HG02623 (cell line): ENCODE results near the gene CPT1C.

Experiments
- ATAC-seq: cut with Tn5 transposase; IDR thresholded peaks from one replicate; pipeline ENCODE4 v1.9.1; 2021; ENCODE audit warnings: moderate library complexity; ENCODE audit not compliant: unreplicated experiment

Gene CPT1C

GRCh38 chr19:49660338-49660961, 30.5 kb upstream of the CPT1C start:
- no peak for ATAC-seq

GRCh38 chr19:49662011-49662410, 28.9 kb upstream of the CPT1C start:
- ATAC-seq: no peak

DNA sequence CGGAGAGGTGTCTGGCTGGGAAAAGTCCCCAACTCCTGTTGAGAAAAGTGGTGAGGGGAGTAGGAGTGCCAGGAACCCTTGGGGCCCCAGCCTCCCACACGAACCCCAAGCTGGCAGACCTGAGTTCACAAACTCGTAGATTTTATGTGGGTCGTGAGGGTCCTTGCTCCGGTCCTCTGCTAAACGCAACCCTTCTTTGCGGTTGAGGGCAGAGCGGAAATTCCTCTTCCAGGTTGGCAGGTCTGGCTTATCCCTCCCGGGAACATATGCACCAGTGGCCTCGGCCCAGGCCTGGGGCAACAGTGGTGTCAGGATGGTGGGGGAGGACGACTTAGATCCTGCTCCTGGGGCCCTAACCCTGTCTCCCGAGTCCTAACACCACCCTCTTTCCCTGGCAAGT, 27.7 kb upstream of the CPT1C start:
- no peak for ATAC-seq

- no peak for ATAC-seq
Measured at GRCh38 chr19:49664171-49665035, 26.5 kb upstream of the CPT1C start.

- no peak for ATAC-seq
Measured at GRCh38 chr19:49665036-49665350, 25.9 kb upstream of the CPT1C start.

DNA sequence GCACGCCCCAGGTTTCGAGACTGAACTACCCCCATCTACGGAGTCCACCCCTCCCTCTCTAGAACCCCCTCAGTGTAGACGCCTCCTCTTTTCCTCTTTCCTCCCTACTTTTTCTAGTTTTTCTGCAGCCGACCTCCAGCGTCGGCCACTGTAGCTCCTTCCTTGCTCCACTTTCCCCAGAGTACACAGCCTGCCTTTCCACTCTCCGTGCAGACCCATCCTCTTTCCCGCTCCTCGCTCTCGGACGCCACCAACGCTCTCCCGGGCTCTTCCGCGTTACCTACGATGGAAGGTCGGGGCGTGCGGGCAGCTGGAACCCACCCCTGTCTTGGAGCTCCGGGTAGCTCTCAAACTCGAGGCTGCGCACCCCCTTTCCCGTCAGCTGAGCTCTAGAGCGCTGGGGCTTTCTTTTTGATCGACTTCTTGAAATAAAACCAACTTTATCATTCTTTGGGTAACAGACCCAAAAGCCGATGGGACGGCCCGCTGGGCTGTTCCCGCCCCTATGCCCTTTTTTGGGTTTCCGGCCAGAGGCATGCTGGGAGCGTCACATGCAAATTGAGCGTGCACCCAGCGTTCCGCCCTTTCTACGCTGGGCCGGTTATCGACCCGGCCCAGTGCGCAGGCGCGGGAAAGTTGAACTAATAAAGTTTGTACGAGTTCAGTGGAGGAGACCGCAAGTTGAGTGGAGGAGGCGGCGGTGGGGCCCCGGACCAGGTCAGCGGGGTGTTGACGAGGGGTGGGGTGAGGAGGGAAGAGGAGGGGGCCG, 25.4 kb upstream of the CPT1C start, which contains the start of the genes BCL2L12 and IRF3:
Gene BCL2L12 (plus strand): TSS at position 583 of the 769 bp plus-strand sequence. CDS start 760 bp downstream, outside the sequence.
Gene IRF3 (minus strand): TSS at position 507 of the 769 bp plus-strand sequence. CDS start 1,019 bp downstream, outside the sequence.
- ATAC-seq: peak; percentile 77

- ATAC-seq: no peak
Measured at GRCh38 chr19:49666120-49666444, 24.8 kb upstream of the CPT1C start.

DNA sequence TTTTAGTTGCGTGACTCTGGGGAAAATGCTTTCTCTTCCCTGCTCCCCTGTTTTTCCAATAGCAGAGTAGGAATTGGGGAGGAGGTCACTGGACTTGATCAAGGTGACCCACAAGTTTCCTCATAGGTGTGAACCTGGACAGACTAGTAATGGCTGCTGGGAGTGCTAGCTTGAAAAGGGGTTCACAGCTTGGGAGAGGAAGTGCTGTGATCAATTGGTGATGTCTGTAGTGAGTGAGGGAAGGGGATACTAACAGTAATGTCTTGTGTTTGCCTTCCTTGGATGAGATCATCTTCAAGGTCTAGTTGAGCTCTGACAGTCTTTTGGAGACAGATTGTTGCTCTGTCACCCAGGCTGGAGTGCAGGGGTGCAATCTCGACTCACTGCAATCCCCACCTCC, 23.4 kb upstream of the CPT1C start:
- ATAC-seq: no peak

GRCh38 chr19:49669516-49669915, 21.4 kb upstream of the CPT1C start:
- no peak for ATAC-seq

DNA sequence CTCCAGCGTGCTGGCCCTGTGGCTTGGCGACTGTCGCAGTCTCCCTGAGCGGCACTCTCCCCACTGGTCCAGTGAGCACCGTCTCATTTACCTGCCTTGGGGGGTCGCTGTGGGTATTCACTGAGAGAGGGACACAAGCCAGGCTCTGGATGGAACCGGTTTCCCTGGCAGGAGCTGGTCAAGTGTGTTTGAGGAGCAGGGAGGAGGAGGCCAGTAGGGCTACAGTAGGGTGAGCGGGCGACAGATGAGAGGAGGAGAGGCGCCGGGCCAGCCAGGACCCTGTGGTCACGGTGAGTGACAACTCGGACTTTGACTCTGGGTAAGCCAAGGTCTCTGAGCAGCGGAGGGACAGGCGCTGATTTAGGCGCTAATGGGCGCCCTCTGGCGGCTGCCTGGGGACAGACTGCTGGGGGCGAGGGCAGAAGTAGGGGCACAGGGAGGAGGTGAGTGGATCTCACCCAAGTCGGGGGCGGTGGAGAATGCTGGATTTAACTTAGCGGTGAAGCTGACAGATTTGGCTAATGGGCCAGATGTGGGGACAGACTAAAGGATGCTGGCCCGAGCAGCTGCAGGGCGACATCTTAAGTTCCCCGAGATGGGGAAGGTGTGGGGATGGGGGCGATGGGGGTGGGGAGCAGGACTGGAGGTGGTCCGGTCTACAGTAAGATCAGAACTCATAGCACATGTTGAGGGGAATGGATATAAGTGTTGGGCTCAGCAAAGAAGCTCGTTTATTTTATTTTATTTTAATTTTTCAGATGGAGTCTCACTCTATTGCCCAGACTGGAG, 18.6 kb upstream of the CPT1C start:
- no peak for ATAC-seq

- peak; percentile 20 for ATAC-seq
Measured at GRCh38 chr19:49676136-49676783, 14.7 kb upstream of the CPT1C start.

GRCh38 chr19:49676784-49677230, 14.1 kb upstream of the CPT1C start:
- ATAC-seq: peak; percentile 59

DNA sequence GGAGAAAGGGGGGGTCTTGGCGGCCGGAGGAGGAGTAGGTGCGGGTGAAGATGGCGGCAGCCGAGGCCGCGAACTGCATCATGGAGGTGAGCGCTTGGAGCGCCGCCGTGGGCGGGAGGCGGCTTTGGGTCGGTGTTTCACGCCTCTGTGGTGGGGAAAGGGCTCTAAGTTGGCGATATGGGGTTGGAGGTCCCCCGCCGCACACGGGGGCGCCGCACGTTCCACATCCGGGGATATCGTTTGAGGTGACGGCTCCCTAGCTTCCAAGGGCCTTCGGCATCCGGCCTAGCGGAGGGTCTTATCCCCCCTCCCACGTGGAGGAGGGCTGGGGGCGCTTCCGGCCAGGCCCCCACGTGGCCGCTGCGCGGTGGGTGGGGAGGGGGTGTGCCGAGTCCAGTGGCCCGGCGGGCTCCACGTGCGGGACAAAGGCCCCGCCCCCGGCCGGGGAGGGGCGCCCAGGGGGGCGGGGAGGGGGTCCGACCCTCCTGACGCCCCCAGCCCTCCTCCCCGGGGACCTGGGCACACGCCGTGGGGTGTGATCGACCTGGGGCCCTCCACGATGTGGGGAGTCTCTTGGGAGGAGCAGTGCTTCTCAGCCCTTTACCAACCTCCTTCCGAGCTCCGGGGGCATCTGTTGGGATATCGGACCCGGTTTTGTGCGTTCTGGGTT, 13.6 kb upstream of the CPT1C start, which contains the start of gene PRMT1:
Gene PRMT1 (plus strand): TSS at position 41 of the 670 bp plus-strand sequence. CDS start 10 bp downstream, at position 51.
- ATAC-seq: no peak

GRCh38 chr19:49677901-49678674, 12.8 kb upstream of the CPT1C start:
- ATAC-seq: no peak

GRCh38 chr19:49678985-49679770, 11.7 kb upstream of the CPT1C start:
- no peak for ATAC-seq

GRCh38 chr19:49679771-49680413, 11.0 kb upstream of the CPT1C start:
- ATAC-seq: no peak
